Activated T-cell treated with anti-CD3 and anti-CD28 coated beads, Interleukin-2, amount 50 U/mL, for 4 hours (primary cell): ENCODE results near the gene TM4SF20. TPM values are rescaled to one million over a fixed set of nuclear protein-coding genes. Genes with fewer than 3 reads are reported as not detected.
A peak's percentile ranks its signal among the peaks of the same experiment; 100 is the strongest.

Experiments
- ATAC-seq, 2 donors: fragments of 200-7000 bp; cut with Tn5 transposase; one replicate each; pipeline ENCODE4 v1.10.0; 2021
- DNase-seq: peaks from one replicate; pipeline ENCODE4 v3.0.0-alpha.2; 2020
- H3K27me3 Mint-ChIP-seq: one replicate; pipeline ENCODE4 v1.8.0; 2021; ENCODE audit warnings: low read depth, mixed read lengths
- H3K36me3 Mint-ChIP-seq: one replicate; pipeline ENCODE4 v1.8.0; 2022; ENCODE audit warnings: mixed read lengths; ENCODE audit not compliant: insufficient read depth
- H3K4me1 Mint-ChIP-seq: one replicate; pipeline ENCODE4 v1.8.0; 2021; ENCODE audit warnings: low read depth, mixed read lengths
- H3K4me3 Mint-ChIP-seq: one replicate; pipeline ENCODE4 v1.8.0; 2021; ENCODE audit warnings: mild to moderate bottlenecking, moderate library complexity, mixed read lengths
- H3K9me3 Mint-ChIP-seq: one replicate; pipeline ENCODE4 v1.8.0; 2021; ENCODE audit warnings: mixed read lengths
- total RNA-seq, 3 donors: library from RNA; stranded (reverse); gene quantifications; one replicate each; pipeline ENCODE4 v1.2.1, GENCODE V29; 2021

Gene TM4SF20
- total RNA-seq, 3 donors from 2014 or later: 0.30 TPM; not detected in 2

GRCh38 chr2:227406177-227407031, 27.3 kb upstream of the TM4SF20 start:
- DNase-seq: no peak
- no peak for ATAC-seq
- Mint-ChIP-seq H3K4me1 (peaks cover 42% of the 10 kb centered on the region), H3K36me3 (no peaks in the 10 kb centered on the region), H3K27me3 (peaks cover under 1% of the 10 kb centered on the region), H3K4me3 (no peak overlapping the region), H3K9me3 (no peaks in the 10 kb centered on the region)

- ATAC-seq (no peak), DNase-seq (no peak)
- Mint-ChIP-seq H3K27me3 (peaks cover 2% of the 10 kb centered on the region), H3K9me3 (no peaks in the 10 kb centered on the region), H3K36me3 (no peaks in the 10 kb centered on the region), H3K4me1 (peaks cover 30% of the 10 kb centered on the region), H3K4me3 (no peak overlapping the region)
These were observed 25.6 kb upstream of the TM4SF20 start for GRCh38 chr2:227404585-227405271.

- Mint-ChIP-seq H3K9me3 (no peaks in the 10 kb centered on the region), H3K27me3 (peaks cover 2% of the 10 kb centered on the region), H3K4me3 (no peak overlapping the region), H3K4me1 (peaks cover 28% of the 10 kb centered on the region), H3K36me3 (no peaks in the 10 kb centered on the region)
- DNase-seq: no peak
- peak; percentile 41 to 64 for ATAC-seq
These were observed 23.9 kb upstream of the TM4SF20 start for GRCh38 chr2:227402959-227403358.

- Mint-ChIP-seq H3K9me3 (no peaks in the 10 kb centered on the region), H3K36me3 (no peaks in the 10 kb centered on the region), H3K27me3 (peaks cover 2% of the 10 kb centered on the region), H3K4me3 (no peak overlapping the region), H3K4me1 (peaks cover 30% of the 10 kb centered on the region)
- DNase-seq (no peak), ATAC-seq (no peak)
These were observed 23.2 kb upstream of the TM4SF20 start for GRCh38 chr2:227402321-227402720.

- Mint-ChIP-seq H3K9me3 (no peaks in the 10 kb centered on the region), H3K4me3 (no peak overlapping the region), H3K4me1 (peaks cover 26% of the 10 kb centered on the region), H3K36me3 (no peaks in the 10 kb centered on the region), H3K27me3 (peaks cover 2% of the 10 kb centered on the region)
- no peak for ATAC-seq
- DNase-seq: no peak
These were observed 22.4 kb upstream of the TM4SF20 start for GRCh38 chr2:227401550-227401949.

- DNase-seq: no peak
- ATAC-seq: no peak
- Mint-ChIP-seq H3K27me3 (peaks cover 2% of the 10 kb centered on the region), H3K36me3 (no peaks in the 10 kb centered on the region), H3K4me1 (peaks cover 9% of the 10 kb centered on the region), H3K9me3 (no peaks in the 10 kb centered on the region), H3K4me3 (no peak overlapping the region)
These were observed 19.9 kb upstream of the TM4SF20 start for GRCh38 chr2:227398684-227399670.

GRCh38 chr2:227397562-227397961, 18.5 kb upstream of the TM4SF20 start:
- H3K4me1 Mint-ChIP-seq: peaks cover 6% of the 10 kb centered on the region
- DNase-seq (no peak), ATAC-seq (no peak)
- H3K27me3 Mint-ChIP-seq: peaks cover 2% of the 10 kb centered on the region
- H3K4me3 Mint-ChIP-seq: no peak overlapping the region
- no peaks in the 10 kb centered on the region for H3K36me3 Mint-ChIP-seq
- no peaks in the 10 kb centered on the region for H3K9me3 Mint-ChIP-seq

- Mint-ChIP-seq H3K4me3 (no peak overlapping the region), H3K4me1 (peaks cover 6% of the 10 kb centered on the region), H3K9me3 (no peaks in the 10 kb centered on the region), H3K27me3 (no peaks in the 10 kb centered on the region), H3K36me3 (no peaks in the 10 kb centered on the region)
- ATAC-seq: no peak
- DNase-seq: no peak
These were observed 16.4 kb upstream of the TM4SF20 start for GRCh38 chr2:227395556-227395955.

GRCh38 chr2:227394401-227394800, 15.3 kb upstream of the TM4SF20 start:
- Mint-ChIP-seq H3K27me3 (no peaks in the 10 kb centered on the region), H3K4me1 (peaks cover 6% of the 10 kb centered on the region), H3K36me3 (no peaks in the 10 kb centered on the region), H3K4me3 (no peak overlapping the region), H3K9me3 (no peaks in the 10 kb centered on the region)
- DNase-seq (no peak), ATAC-seq (no peak)

- ATAC-seq (no peak), DNase-seq (no peak)
- Mint-ChIP-seq H3K4me1 (peaks cover 12% of the 10 kb centered on the region), H3K36me3 (no peaks in the 10 kb centered on the region), H3K27me3 (no peaks in the 10 kb centered on the region), H3K9me3 (no peaks in the 10 kb centered on the region), H3K4me3 (no peak overlapping the region)
These were observed 11.6 kb upstream of the TM4SF20 start for GRCh38 chr2:227390468-227391256.

- Mint-ChIP-seq H3K4me3 (no peak overlapping the region), H3K27me3 (no peaks in the 10 kb centered on the region)
- no peak for DNase-seq
These were observed 10.6 kb upstream of the TM4SF20 start for GRCh38 chr2:227389661-227390060.

GRCh38 chr2:227389231-227389630, 10.1 kb upstream of the TM4SF20 start:
- peaks cover 12% of the 10 kb centered on the region for H3K4me1 Mint-ChIP-seq
- DNase-seq: no peak
- H3K27me3 Mint-ChIP-seq: no peaks in the 10 kb centered on the region
- no peak for ATAC-seq
- H3K36me3 Mint-ChIP-seq: no peaks in the 10 kb centered on the region
- no peaks in the 10 kb centered on the region for H3K9me3 Mint-ChIP-seq
- H3K4me3 Mint-ChIP-seq: no peak overlapping the region

More at GRCh38 chr2:227389661-227390060, 10.6 kb upstream of the TM4SF20 start:
- Mint-ChIP-seq H3K9me3 (no peaks in the 10 kb centered on the region), H3K4me1 (peaks cover 12% of the 10 kb centered on the region), H3K36me3 (no peaks in the 10 kb centered on the region)
- no peak for ATAC-seq

GRCh38 chr2:227388537-227389011, 9.5 kb upstream of the TM4SF20 start:
- H3K9me3 Mint-ChIP-seq: no peaks in the 10 kb centered on the region
- DNase-seq: no peak
- ATAC-seq: no peak
- peaks cover 12% of the 10 kb centered on the region for H3K4me1 Mint-ChIP-seq
- peaks cover 2% of the 10 kb centered on the region for H3K27me3 Mint-ChIP-seq
- no peaks in the 10 kb centered on the region for H3K36me3 Mint-ChIP-seq
- no peak overlapping the region for H3K4me3 Mint-ChIP-seq
